NB4 (cell line): ENCODE measurements around the gene MGME1.

Source experiments
- CTCF ChIP-seq: IDR thresholded peaks from one replicate; pipeline ENCODE4 v1.5.1; 2012; ENCODE audit warnings: low read depth, low read length
- POLR2A ChIP-seq: IDR thresholded peaks from 2 replicates; pipeline ENCODE4 v1.6.1; 2011; ENCODE audit warnings: mild to moderate bottlenecking; ENCODE audit not compliant: insufficient read length; ENCODE audit errors: extremely low read depth

- TF ChIP-seq CTCF (no peak), POLR2A (no peak)
Measured at GRCh38 chr20:17932396-17932795, 36.4 kb upstream of the MGME1 start.
